Measurements from ENCODE around the gene WNT9B.

WNT9B gene

GRCh38 chr17:46879101-46879500 is 27.7 kb downstream of the WNT9B start:
- H3K4me3 ChIP-seq (ENCODE audit: low read depth, low read length) = no peak overlapping the region
- no peak for DNase-seq (ENCODE audit: low read depth)
- TF ChIP-seq CTCF (conservative IDR thresholded peaks at IDR 0.05; ENCODE audit: low read depth, low read length) = no peak

GRCh38 chr17:46881015-46881414 is 29.6 kb downstream of the WNT9B start:
- DNase-seq (ENCODE audit: low read depth) = no peak
- no peak for TF ChIP-seq CTCF (conservative IDR thresholded peaks at IDR 0.05; ENCODE audit: low read depth, low read length)
- no peak overlapping the region for H3K4me3 ChIP-seq (ENCODE audit: low read depth, low read length)

- DNase-seq (ENCODE audit: low read depth) = no peak
- no peak for TF ChIP-seq CTCF (conservative IDR thresholded peaks at IDR 0.05; ENCODE audit: low read depth, low read length)
- H3K4me3 ChIP-seq (ENCODE audit: low read depth, low read length) = no peak overlapping the region
Observed at GRCh38 chr17:46882666-46883065, 31.3 kb downstream of the WNT9B start.

- TF ChIP-seq CTCF (conservative IDR thresholded peaks at IDR 0.05; ENCODE audit: low read depth, low read length) = no peak
- no peak for DNase-seq (ENCODE audit: low read depth)
- H3K4me3 ChIP-seq (ENCODE audit: low read depth, low read length) = no peak overlapping the region
Observed at GRCh38 chr17:46883871-46884520, 32.6 kb downstream of the WNT9B start.

- TF ChIP-seq CTCF (conservative IDR thresholded peaks at IDR 0.05; ENCODE audit: low read depth, low read length) = no peak
- no peak for DNase-seq (ENCODE audit: low read depth)
- H3K4me3 ChIP-seq (ENCODE audit: low read depth, low read length) = no peak overlapping the region
Observed at GRCh38 chr17:46884552-46884951, 33.2 kb downstream of the WNT9B start.

- H3K4me3 ChIP-seq (ENCODE audit: low read depth, low read length) = no peak overlapping the region
- no peak for TF ChIP-seq CTCF (conservative IDR thresholded peaks at IDR 0.05; ENCODE audit: low read depth, low read length)
- DNase-seq (ENCODE audit: low read depth) = no peak
Observed at GRCh38 chr17:46885415-46886309, 34.3 kb downstream of the WNT9B start.

All from choroid plexus epithelial cell (primary cell).